Activated CD8-positive, alpha-beta T cell treated with anti-CD3 and anti-CD28 coated beads for 36 hours (primary cell): ENCODE results near the gene SLC34A1. TPM values are rescaled to one million over a fixed set of nuclear protein-coding genes. Genes with fewer than 3 reads are reported as not detected.
A peak's percentile ranks its signal among the peaks of the same experiment; 100 is the strongest.

ENCODE experiments used
- ATAC-seq: fragments of 200-7000 bp; cut with Tn5 transposase; one replicate; pipeline ENCODE4 v1.10.0; 2021; ENCODE audit warnings: mild to moderate bottlenecking, moderate library complexity
- CTCF ChIA-PET: fragments of 350-600 bp; sonication (Branson Sonifier 250); formaldehyde crosslinking; loops from one replicate; lab custom pipeline; 2021; ENCODE audit warnings: antibody characterized with exemption; lab: Charles Lee
- POLR2A ChIA-PET: fragments of 350-600 bp; sonication (Branson Sonifier 250); formaldehyde crosslinking; loops from one replicate; lab custom pipeline; 2021; ENCODE audit warnings: antibody characterized with exemption; lab: Charles Lee
- DNase-seq: peaks from one replicate; pipeline ENCODE4 v3.0.0-alpha.2; 2020
- H3K27ac Mint-ChIP-seq: one replicate; pipeline ENCODE4 v1.8.0; 2021; ENCODE audit warnings: mild to moderate bottlenecking, mixed read lengths
- H3K27me3 Mint-ChIP-seq: one replicate; pipeline ENCODE4 v1.8.0; 2021; ENCODE audit warnings: mixed read lengths
- H3K36me3 Mint-ChIP-seq: one replicate; pipeline ENCODE4 v1.8.0; 2021; ENCODE audit warnings: low read depth, mixed read lengths
- H3K4me1 Mint-ChIP-seq: one replicate; pipeline ENCODE4 v1.8.0; 2021; ENCODE audit warnings: low read depth, mixed read lengths
- H3K4me3 Mint-ChIP-seq: one replicate; pipeline ENCODE4 v1.8.0; 2021; ENCODE audit warnings: mild to moderate bottlenecking, moderate library complexity, mixed read lengths
- H3K9me3 Mint-ChIP-seq: one replicate; pipeline ENCODE4 v1.8.0; 2021; ENCODE audit warnings: mixed read lengths
- CTCF ChIP-seq: fragments of 200-600 bp; IDR thresholded peaks from one replicate; pipeline ENCODE4 v1.8.0; 2022; ENCODE audit warnings: antibody characterized with exemption, mild to moderate bottlenecking
- intact Hi-C: fragments of 100-400 bp; cut with micrococcal nuclease; formaldehyde crosslinking; loops from one replicate; pipeline ENCODE4 v1.10.0; 2022
- total RNA-seq, 2 experiments: library from RNA; stranded (reverse); gene quantifications; one replicate each; pipeline ENCODE4 v1.2.3, GENCODE V29; 2021

Gene SLC34A1
- total RNA-seq, 2 experiments from 2014 or later = 0.29 to 0.43 TPM

GRCh38 chr5:177389241-177390169, 5.3 kb downstream of the SLC34A1 start:
- no peak for TF ChIP-seq CTCF
- DNase-seq = peak; percentile 79
- H3K9me3 Mint-ChIP-seq = no peaks in the 10 kb centered on the region
- ATAC-seq = peak; percentile 69
- H3K36me3 Mint-ChIP-seq = no peaks in the 10 kb centered on the region
- intact Hi-C loops = loop anchor here (2.0 to 10.0 kb wide), 2 partner anchors 75 to 107 kb away; partner anchors contain the start of genes MXD3 and PDLIM7
- ChIA-PET CTCF (interaction anchor here (0.6 to 9.7 kb wide), 34 partner anchors 9 to 276 kb away, joined by 3 to 237 read pairs (median 8); partner anchors contain the start of genes LMAN2, PDLIM7, PFN3 and PRR7), POLR2A (interaction anchor here (0.7 to 3.3 kb wide), 28 partner anchors 10 to 111 kb away, joined by 3 to 39 read pairs (median 5); partner anchors contain the start of genes LMAN2, MXD3, PDLIM7 and PRR7)
- H3K27me3 Mint-ChIP-seq = no peaks in the 10 kb centered on the region
- H3K4me3 Mint-ChIP-seq = peak overlapping the region; percentile 13
- peak overlapping the region; percentile 76 for H3K27ac Mint-ChIP-seq
- peaks cover 42% of the 10 kb centered on the region for H3K4me1 Mint-ChIP-seq

- ChIA-PET POLR2A (interaction anchor here (0.6 to 3.3 kb wide), 23 partner anchors 13 to 110 kb away, joined by 3 to 39 read pairs (median 4); partner anchors contain the start of genes LMAN2, MXD3, PDLIM7 and PRR7), CTCF (interaction anchor here (0.6 to 9.7 kb wide), 55 partner anchors 10 to 286 kb away, joined by 3 to 237 read pairs (median 5); partner anchors contain the start of genes GRK6, LMAN2, PDLIM7 and PFN3)
- Mint-ChIP-seq H3K27me3 (no peaks in the 10 kb centered on the region), H3K36me3 (no peaks in the 10 kb centered on the region), H3K4me3 (peak overlapping the region; percentile 13), H3K4me1 (peaks cover 36% of the 10 kb centered on the region), H3K27ac (peak overlapping the region; percentile 76), H3K9me3 (no peaks in the 10 kb centered on the region)
- ATAC-seq (peak; percentile 81), DNase-seq (peak; percentile 96)
- intact Hi-C loops = loop anchor here (2.0 to 10.0 kb wide), 2 partner anchors 76 to 106 kb away; partner anchors contain the start of genes MXD3 and PDLIM7
- TF ChIP-seq CTCF = peak; percentile 93
Observed at GRCh38 chr5:177390363-177391300, 6.4 kb downstream of the SLC34A1 start.

- DNase-seq = no peak
- intact Hi-C loops = loop anchor here (10.0 kb wide), 1 partner anchor 78 kb away; the partner anchor contains the start of gene MXD3
- TF ChIP-seq CTCF = no peak
- ChIA-PET CTCF (interaction anchor here (0.9 to 9.7 kb wide), 9 partner anchors 10 to 108 kb away, joined by 3 to 237 read pairs (median 5); partner anchors contain the start of genes PFN3 and PRR7), POLR2A (interaction anchor here (1.0 to 2.5 kb wide), 3 partner anchors 54 to 71 kb away, joined by 3 to 17 read pairs (median 9); partner anchors contain the start of gene PRR7)
- Mint-ChIP-seq H3K9me3 (no peaks in the 10 kb centered on the region), H3K4me1 (peaks cover 36% of the 10 kb centered on the region), H3K36me3 (no peaks in the 10 kb centered on the region), H3K27ac (no peak overlapping the region), H3K27me3 (no peaks in the 10 kb centered on the region), H3K4me3 (no peak overlapping the region)
- ATAC-seq = no peak
Observed at GRCh38 chr5:177392765-177393164, 8.5 kb downstream of the SLC34A1 start.

- intact Hi-C loops = loop anchor here (10.0 kb wide), 1 partner anchor 78 kb away; the partner anchor contains the start of gene MXD3
- no peak for DNase-seq
- no peak overlapping the region for H3K27ac Mint-ChIP-seq
- no peaks in the 10 kb centered on the region for H3K9me3 Mint-ChIP-seq
- no peak overlapping the region for H3K4me3 Mint-ChIP-seq
- ChIA-PET CTCF (interaction anchor here (0.8 to 9.7 kb wide), 10 partner anchors 10 to 108 kb away, joined by 3 to 237 read pairs (median 4); partner anchors contain the start of genes PFN3 and PRR7), POLR2A (interaction anchor here (1.0 to 1.3 kb wide), 2 partner anchors 62 to 70 kb away, joined by 3 to 9 read pairs; no protein-coding TSS in a partner anchor)
- H3K36me3 Mint-ChIP-seq = no peaks in the 10 kb centered on the region
- no peaks in the 10 kb centered on the region for H3K27me3 Mint-ChIP-seq
- ATAC-seq = no peak
- no peak for TF ChIP-seq CTCF
- H3K4me1 Mint-ChIP-seq = peaks cover 33% of the 10 kb centered on the region
Observed at GRCh38 chr5:177393206-177393765, 9.1 kb downstream of the SLC34A1 start.
